ENCODE measurements around the gene TMEM187. TPM values are rescaled to one million over a fixed set of nuclear protein-coding genes. Genes with fewer than 3 reads are reported as not detected.

Gene TMEM187
- total and polyA plus RNA-seq, 2 donors (not counting 3 experiments of a cell fraction or from before 2014, with no cell fraction given) = 2.6 to 15.7 TPM

DNA sequence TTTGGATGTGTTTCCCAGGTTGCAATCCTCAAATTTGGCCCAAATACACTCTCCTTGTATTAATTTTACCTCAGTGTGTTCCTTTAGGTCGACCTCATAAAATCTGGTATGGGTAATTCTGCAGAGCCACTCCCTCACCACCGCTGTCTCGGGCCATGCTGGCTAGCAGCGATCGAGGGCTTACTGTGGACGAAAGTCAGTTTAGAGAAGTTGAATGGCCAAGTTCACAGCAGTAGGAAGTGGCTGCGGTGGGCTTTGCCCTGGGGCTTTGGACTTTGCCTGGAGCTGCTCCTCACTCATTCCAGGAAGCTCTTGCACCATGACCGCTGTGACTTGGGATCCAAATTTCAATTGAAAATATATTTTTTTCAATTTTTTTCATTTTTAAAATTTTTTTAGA is 19.6 kb downstream of the TMEM187 start:
- H3K4me3 ChIP-seq (replicated peaks in 1 of 3; ENCODE audit: insufficient read depth in 1 of 3, low read depth in 1 of 3, low read length in 3 of 3) = no peak overlapping the region
- H3K9me3 ChIP-seq (replicated peaks; ENCODE audit: control insufficient read depth, insufficient read depth, low read length) = no peaks in the 10 kb centered on the region
- DNase-seq (ENCODE audit: low read depth, low spot score) (no peak), FAIRE-seq (no peak)
- no peaks in the 10 kb centered on the region for H3K9me1 ChIP-seq (replicated peaks; ENCODE audit: control insufficient read depth, extremely low read depth, insufficient read depth, low read length)
- H3K4me2 ChIP-seq (ENCODE audit: insufficient read depth, low read length) = no peak overlapping the region
- ChIA-PET POLR2A (interaction anchor here (0.6 kb wide), 1 partner anchor 13 kb away, joined by 5 read pairs; no protein-coding TSS in a partner anchor), CTCF (no interaction called here)
- intact Hi-C loops (cut with micrococcal nuclease) = no loop called here
- H3K36me3 ChIP-seq (ENCODE audit: control insufficient read depth in 2 of 2, extremely low read depth in 1 of 2, insufficient read depth in 2 of 2, low read length in 2 of 2) = no peaks in the 10 kb centered on the region
- H2AFZ ChIP-seq (ENCODE audit: low read depth, low read length) = no peak overlapping the region
- no peaks in the 10 kb centered on the region for H3K79me2 ChIP-seq (ENCODE audit: control insufficient read depth, insufficient read depth, low read length)
- no peak overlapping the region for H3K27ac ChIP-seq (ENCODE audit: insufficient read depth, low read depth, low read length)
- H3K9ac ChIP-seq (replicated peaks; ENCODE audit: extremely low read depth, insufficient read depth, low read length) = no peak overlapping the region
- BruUV-seq (replicated peaks) = no TSS peak
- no peaks in the 10 kb centered on the region for H3K27me3 ChIP-seq (ENCODE audit: control insufficient read depth in 2 of 2, insufficient read depth in 2 of 2, low read length in 2 of 2)
- no peaks in the 10 kb centered on the region for H4K20me1 ChIP-seq (replicated peaks; ENCODE audit: control insufficient read depth, extremely low read depth, insufficient read depth, low read length)
- TF ChIP-seq GATA2 (IDR thresholded peaks at IDR 0.05; ENCODE audit: insufficient read depth, insufficient read length, low read depth, low read length) (no peak), FOS (IDR thresholded peaks at IDR 0.05; ENCODE audit: borderline replicate concordance, insufficient read depth, low read length) (no peak), POLR2AphosphoS5 (IDR thresholded peaks at IDR 0.05; ENCODE audit: insufficient read depth, low read depth, low read length) (no peak), CTCF (IDR thresholded peaks at IDR 0.05; ENCODE audit: extremely low read depth in 1 of 2, insufficient read depth in 1 of 2, low read depth in 1 of 2, low read length in 2 of 2) (no peak), POLR2A (IDR thresholded peaks at IDR 0.05; ENCODE audit: low read depth, low read length) (no peak), EZH2 (IDR thresholded peaks at IDR 0.05; ENCODE audit: borderline replicate concordance, low read depth, low read length, severe bottlenecking) (no peak), JUN (IDR thresholded peaks at IDR 0.05; ENCODE audit: borderline replicate concordance, insufficient read depth, insufficient read length, low read depth) (no peak), MYC (IDR thresholded peaks at IDR 0.05; ENCODE audit: low read depth, low read length) (no peak)
- TF ChIP-seq, protein P1, sequence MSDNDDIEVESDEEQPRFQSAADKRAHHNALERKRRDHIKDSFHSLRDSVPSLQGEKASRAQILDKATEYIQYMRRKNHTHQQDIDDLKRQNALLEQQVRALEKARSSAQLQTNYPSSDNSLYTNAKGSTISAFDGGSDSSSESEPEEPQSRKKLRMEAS (IDR thresholded peaks at IDR 0.05; ENCODE audit: insufficient read depth, insufficient read length) = no peak
- H3K4me1 ChIP-seq (ENCODE audit: control insufficient read depth, extremely low read depth, insufficient read depth, low read length) = no peaks in the 10 kb centered on the region
- dilution Hi-C loops (cut with MboI; ENCODE audit: extremely low pct_ligation_motif_present, low sequenced_read_pairs) = no loop called here

All from endothelial cell of umbilical vein (primary cell).